H1 (cell line): ENCODE results near the gene THADA. TPM values are rescaled to one million over a fixed set of nuclear protein-coding genes. Genes with fewer than 3 reads are reported as not detected.

ENCODE experiments used
- CTCF ChIA-PET: fragments of 300-600 bp; sonication (Branson Sonifier 250); formaldehyde crosslinking; loops from one replicate; lab custom pipeline; 2021; ENCODE audit not compliant: partially characterized antibody; lab: Charles Lee
- POLR2A ChIA-PET: fragments of 300-600 bp; sonication (Branson Sonifier 250); formaldehyde crosslinking; loops from one replicate; lab custom pipeline; 2021; ENCODE audit warnings: inconsistent platforms; ENCODE audit not compliant: partially characterized antibody; lab: Charles Lee
- DNase-seq, 2 experiments: peaks; one replicate each; pipeline versions ENCODE4 v3.0.0 to v3.0.0-alpha.2; 2010 to 2022; ENCODE audit warnings: low spot score in 2 of 2, low read depth in 1 of 2, mixed read lengths in 1 of 2
- FAIRE-seq: peaks from 2 replicates; lab custom pipeline; 2011; peaks lifted over from hg19 to GRCh38; lab: Jason Lieb, UNC
- H2AFZ ChIP-seq: 2 replicates; pipeline ENCODE4 v1.8.1; 2012; ENCODE audit warnings: low read length, inconsistent platforms
- H2AK5ac ChIP-seq: 2 replicates; pipeline ENCODE4 v1.6.1; 2013; ENCODE audit warnings: low read depth, low read length
- H2BK120ac ChIP-seq: replicated peaks from 2 replicates; pipeline ENCODE3; 2013; ENCODE audit warnings: low read depth, low read length, inconsistent platforms
- H2BK12ac ChIP-seq: 2 replicates; pipeline ENCODE4 v1.6.1; 2013; ENCODE audit warnings: low read depth, low read length
- H2BK15ac ChIP-seq: 2 replicates; pipeline ENCODE4 v1.6.1; 2013; ENCODE audit warnings: low read length
- H2BK20ac ChIP-seq: 2 replicates; pipeline ENCODE4 v1.6.1; 2013; ENCODE audit warnings: low read length
- H2BK5ac ChIP-seq: 2 replicates; pipeline ENCODE4 v1.6.1; 2013; ENCODE audit warnings: low read depth, low read length
- H3K14ac ChIP-seq: 2 replicates; pipeline ENCODE4 v1.6.1; 2013; ENCODE audit warnings: inconsistent platforms; ENCODE audit not compliant: insufficient read length
- H3K18ac ChIP-seq: 2 replicates; pipeline ENCODE4 v1.6.1; 2013; ENCODE audit warnings: low read length; ENCODE audit errors: extremely low read depth
- H3K23ac ChIP-seq: 2 replicates; pipeline ENCODE4 v1.6.1; 2013; ENCODE audit warnings: inconsistent platforms; ENCODE audit not compliant: insufficient read length
- H3K23me2 ChIP-seq: 2 replicates; pipeline ENCODE4 v1.6.1; 2013; ENCODE audit warnings: low read depth, low read length
- H3K27ac ChIP-seq: 2 replicates; pipeline ENCODE4 v1.6.1; 2011; ENCODE audit warnings: low read depth, low read length, inconsistent platforms
- H3K27me3 ChIP-seq, 4 experiments: replicated peaks in 1 of 4; 1 replicate in 1 of 4; 2 replicates in 3 of 4; pipeline versions ENCODE4 v1.6.1 to v1.8.1; 2011 to 2013; ENCODE audit warnings: low read length in 3 of 4, mild to moderate bottlenecking in 3 of 4, inconsistent platforms in 2 of 4, mixed read lengths in 2 of 4, moderate library complexity in 1 of 4; ENCODE audit not compliant: control insufficient read depth in 3 of 4, insufficient read depth in 3 of 4; ENCODE audit errors: extremely low read depth in 1 of 4
- H3K36me3 ChIP-seq, 4 experiments: 2 replicates each; pipeline versions ENCODE4 v1.6.1 to v1.8.1; 2011 to 2013; ENCODE audit warnings: mild to moderate bottlenecking in 4 of 4, low read length in 3 of 4, moderate library complexity in 2 of 4, control low read depth in 1 of 4, inconsistent platforms in 1 of 4; ENCODE audit not compliant: insufficient read depth in 4 of 4, control insufficient read depth in 2 of 4
- H3K4ac ChIP-seq: replicated peaks from 2 replicates; pipeline ENCODE3; 2013; ENCODE audit warnings: low read length, low read depth, mixed read lengths, inconsistent platforms; ENCODE audit not compliant: insufficient read length
- H3K4me1 ChIP-seq, 4 experiments: replicated peaks in 1 of 4; 1 replicate in 1 of 4; 2 replicates in 3 of 4; pipeline versions ENCODE4 v1.6.1 to v1.8.1; 2011 to 2013; ENCODE audit warnings: low read length in 3 of 4, inconsistent platforms in 2 of 4, mixed read lengths in 1 of 4; ENCODE audit not compliant: insufficient read depth in 4 of 4, control insufficient read depth in 3 of 4
- H3K4me2 ChIP-seq, 2 experiments: 2 replicates each; pipeline versions ENCODE4 v1.6.1 to v1.8.1; 2011 to 2013; ENCODE audit warnings: low read depth in 2 of 2, low read length in 2 of 2, control low read depth in 1 of 2, inconsistent platforms in 1 of 2, mild to moderate bottlenecking in 1 of 2; ENCODE audit not compliant: insufficient read depth in 1 of 2
- H3K4me3 ChIP-seq, 4 experiments: fragments of 200-600, 300-600 bp in 1 of 4; sonication (generic), shearing (Covaris generic), sonication (Bioruptor Twin) in 1 of 4; 2 replicates each; pipeline versions ENCODE4 v1.5.1 to v1.8.1; 2011 to 2016; ENCODE audit warnings: low read length in 4 of 4, low read depth in 3 of 4, control low read depth in 2 of 4, inconsistent platforms in 2 of 4, mild to moderate bottlenecking in 2 of 4, mixed read lengths in 1 of 4, moderate library complexity in 1 of 4; ENCODE audit not compliant: insufficient read depth in 2 of 4; ENCODE audit errors: extremely low read depth in 1 of 4
- H3K56ac ChIP-seq: replicated peaks from 2 replicates; pipeline ENCODE3; 2013; ENCODE audit warnings: low read depth, mild to moderate bottlenecking, mixed read lengths, low read length, inconsistent platforms; ENCODE audit not compliant: insufficient read length
- H3K79me1 ChIP-seq: 2 replicates; pipeline ENCODE4 v1.6.1; 2013; ENCODE audit warnings: low read depth, low read length, control low read depth
- H3K79me2 ChIP-seq, 2 experiments: 2 replicates each; pipeline versions ENCODE4 v1.6.1 to v1.8.1; 2012 to 2013; ENCODE audit warnings: low read length in 2 of 2, mild to moderate bottlenecking in 2 of 2, inconsistent platforms in 1 of 2; ENCODE audit not compliant: insufficient read depth in 2 of 2, control insufficient read depth in 1 of 2
- H3K9ac ChIP-seq, 4 experiments: replicated peaks in 1 of 4; 1 replicate in 1 of 4; 2 replicates in 3 of 4; pipeline versions ENCODE4 v1.6.1 to v1.8.1; 2011 to 2013; ENCODE audit warnings: low read depth in 3 of 4, low read length in 3 of 4, control low read depth in 2 of 4, mild to moderate bottlenecking in 2 of 4, moderate library complexity in 2 of 4, inconsistent platforms in 1 of 4; ENCODE audit errors: extremely low read depth in 1 of 4
- H3K9me3 ChIP-seq, 2 experiments: 2 replicates each; pipeline versions ENCODE4 v1.6.1 to v1.8.1; 2012 to 2013; ENCODE audit warnings: mild to moderate bottlenecking in 2 of 2, moderate library complexity in 2 of 2, control low read depth in 1 of 2, inconsistent platforms in 1 of 2, low read depth in 1 of 2, low read length in 1 of 2, mixed read lengths in 1 of 2; ENCODE audit not compliant: insufficient read depth in 2 of 2
- H4K20me1 ChIP-seq, 2 experiments: replicated peaks in 1 of 2; 2 replicates each; pipeline versions ENCODE3 to v1.8.1; 2011 to 2013; ENCODE audit warnings: inconsistent platforms in 2 of 2, low read length in 2 of 2, mild to moderate bottlenecking in 1 of 2; ENCODE audit not compliant: insufficient read depth in 2 of 2, control insufficient read depth in 1 of 2
- H4K5ac ChIP-seq: 2 replicates; pipeline ENCODE4 v1.6.1; 2013; ENCODE audit warnings: low read length, low read depth, mixed read lengths, inconsistent platforms; ENCODE audit not compliant: insufficient read length
- H4K8ac ChIP-seq: 2 replicates; pipeline ENCODE4 v1.8.0; 2013; ENCODE audit warnings: mild to moderate bottlenecking, moderate library complexity, low read length, inconsistent platforms; ENCODE audit not compliant: insufficient read depth; ENCODE audit errors: extremely low read depth
- H4K91ac ChIP-seq: replicated peaks from 2 replicates; pipeline ENCODE3; 2013; ENCODE audit warnings: low read length, mixed read lengths, inconsistent platforms; ENCODE audit not compliant: insufficient read length
- WGBS, 2 experiments: shearing (Covaris generic) in 1 of 2; methylation state at CpG; one replicate each; pipeline versions ENCODE4 v1.1.6 to v1.1.7; 2013 to 2015; ENCODE audit warnings: low lambda C conversion rate in 2 of 2, mixed read lengths in 2 of 2, inconsistent platforms in 1 of 2, low coverage in 1 of 2, missing lambda C conversion rate in 1 of 2; ENCODE audit not compliant: insufficient replicate concordance in 2 of 2, insufficient coverage in 1 of 2, insufficient read length in 1 of 2; ENCODE audit errors: extremely low coverage in 1 of 2, missing lambda C conversion rate in 1 of 2; 5-methylcytosine and 5-hydroxymethylcytosine counted together
- polyA plus RNA-seq, 7 experiments: library from polyadenylated mRNA; depleted of rRNA in 3 of 7; stranded (reverse) in 5 of 7; unstranded in 2 of 7; fragments of >200 nt in 5 of 7; fragments of 200-250 nt in 2 of 7; gene quantifications; 1 replicate in 5 of 7; 2 replicates in 1 of 7; 4 replicates in 1 of 7; pipeline versions ENCODE4 v1.2.1 to v1.2.3, GENCODE V29; 2011 to 2013; ENCODE audit warnings: missing spikeins in 2 of 7, mixed read lengths in 2 of 7
- total RNA-seq: library from RNA; stranded (reverse); fragmentation: NEBNext Ultra II Directional; extraction: Animal tissue kit (Norgen Biotek cat#: 25700); gene quantifications from 2 replicates; pipeline ENCODE4 v1.2.1, GENCODE V29; 2021

Gene THADA
- total and polyA plus RNA-seq, 2 of the 8 experiments (the other 6 are each of a cell fraction or from before 2014, with no cell fraction given): 22.4 to 26.8 TPM

DNA sequence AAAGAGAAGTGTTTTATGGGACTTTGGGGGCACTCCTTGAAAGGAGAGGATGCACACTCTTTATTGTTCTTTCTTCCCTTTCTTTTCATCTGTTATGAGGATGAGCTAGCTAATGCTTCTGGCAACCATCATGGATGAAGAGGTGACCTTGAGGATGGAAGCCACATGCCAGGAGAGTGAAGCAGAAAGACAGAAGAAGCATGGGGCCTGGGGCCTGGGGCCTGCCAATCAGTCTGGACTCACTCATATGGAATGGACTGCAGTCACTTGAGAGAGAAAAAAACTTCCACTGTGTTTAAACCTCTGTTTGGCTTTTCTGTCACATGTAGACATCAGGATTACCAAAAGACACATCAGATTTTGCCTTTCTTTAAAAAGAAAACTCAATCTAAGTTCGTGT, 333.6 kb downstream of the THADA start:
- Histone ChIP-seq H2BK15ac (no peak overlapping the region), H3K4me3 (no peak overlapping the region), H3K9me3 (no peaks in the 10 kb centered on the region), H2AK5ac (no peak overlapping the region), H3K79me1 (no peaks in the 10 kb centered on the region), H3K36me3 (no peaks in the 10 kb centered on the region), H4K91ac (no peak overlapping the region), H2AFZ (no peak overlapping the region), H3K4me2 (no peak overlapping the region), H3K23me2 (no peaks in the 10 kb centered on the region; the same call in 1 of the 2 replicates), H4K5ac (no peak overlapping the region), H3K23ac (no peak overlapping the region), H3K4me1 (peaks cover 0 to 5% (median 0%) of the 10 kb centered on the region in 4 experiments; a peak in 1 of 7 replicates), H4K8ac (no peak overlapping the region), H3K27me3 (no peaks in the 10 kb centered on the region), H3K27ac (no peak overlapping the region), H3K18ac (no peak overlapping the region), H3K4ac (no peak overlapping the region), H2BK5ac (no peak overlapping the region), H2BK120ac (no peak overlapping the region), H3K56ac (no peak overlapping the region), H3K9ac (no peak overlapping the region), H4K20me1 (no peaks in the 10 kb centered on the region), H2BK12ac (no peak overlapping the region), H2BK20ac (no peak overlapping the region), H3K14ac (no peak overlapping the region), H3K79me2 (no peaks in the 10 kb centered on the region)
- no peak for DNase-seq
- ChIA-PET POLR2A (no interaction called here), CTCF (no interaction called here)
- 74% methylated on average over 1 of the region's 1 CpG; no CpG with 5 or more reads in 1 of the 2 experiments for WGBS, 2 experiments
- no peak for FAIRE-seq
